A549 treated with DMSO at 1 μM for 4 hours (cell line): ENCODE data around the gene TP53I13. TPM values are rescaled to one million over a fixed set of nuclear protein-coding genes. Genes with fewer than 3 reads are reported as not detected.

ENCODE experiments used
- total RNA-seq: library from RNA; stranded (reverse); fragments of 200-300 nt; extraction: Qiagen RNA extraction; gene quantifications from 5 replicates; pipeline ENCODE4 v1.2.3, GENCODE V29; 2022; ENCODE audit warnings: low read depth

Gene TP53I13, protein sequence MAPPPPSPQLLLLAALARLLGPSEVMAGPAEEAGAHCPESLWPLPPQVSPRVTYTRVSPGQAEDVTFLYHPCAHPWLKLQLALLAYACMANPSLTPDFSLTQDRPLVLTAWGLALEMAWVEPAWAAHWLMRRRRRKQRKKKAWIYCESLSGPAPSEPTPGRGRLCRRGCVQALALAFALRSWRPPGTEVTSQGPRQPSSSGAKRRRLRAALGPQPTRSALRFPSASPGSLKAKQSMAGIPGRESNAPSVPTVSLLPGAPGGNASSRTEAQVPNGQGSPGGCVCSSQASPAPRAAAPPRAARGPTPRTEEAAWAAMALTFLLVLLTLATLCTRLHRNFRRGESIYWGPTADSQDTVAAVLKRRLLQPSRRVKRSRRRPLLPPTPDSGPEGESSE
- 63.7 to 90.1 TPM (median 80.9 TPM) in 5 replicates for total RNA-seq

DNA sequence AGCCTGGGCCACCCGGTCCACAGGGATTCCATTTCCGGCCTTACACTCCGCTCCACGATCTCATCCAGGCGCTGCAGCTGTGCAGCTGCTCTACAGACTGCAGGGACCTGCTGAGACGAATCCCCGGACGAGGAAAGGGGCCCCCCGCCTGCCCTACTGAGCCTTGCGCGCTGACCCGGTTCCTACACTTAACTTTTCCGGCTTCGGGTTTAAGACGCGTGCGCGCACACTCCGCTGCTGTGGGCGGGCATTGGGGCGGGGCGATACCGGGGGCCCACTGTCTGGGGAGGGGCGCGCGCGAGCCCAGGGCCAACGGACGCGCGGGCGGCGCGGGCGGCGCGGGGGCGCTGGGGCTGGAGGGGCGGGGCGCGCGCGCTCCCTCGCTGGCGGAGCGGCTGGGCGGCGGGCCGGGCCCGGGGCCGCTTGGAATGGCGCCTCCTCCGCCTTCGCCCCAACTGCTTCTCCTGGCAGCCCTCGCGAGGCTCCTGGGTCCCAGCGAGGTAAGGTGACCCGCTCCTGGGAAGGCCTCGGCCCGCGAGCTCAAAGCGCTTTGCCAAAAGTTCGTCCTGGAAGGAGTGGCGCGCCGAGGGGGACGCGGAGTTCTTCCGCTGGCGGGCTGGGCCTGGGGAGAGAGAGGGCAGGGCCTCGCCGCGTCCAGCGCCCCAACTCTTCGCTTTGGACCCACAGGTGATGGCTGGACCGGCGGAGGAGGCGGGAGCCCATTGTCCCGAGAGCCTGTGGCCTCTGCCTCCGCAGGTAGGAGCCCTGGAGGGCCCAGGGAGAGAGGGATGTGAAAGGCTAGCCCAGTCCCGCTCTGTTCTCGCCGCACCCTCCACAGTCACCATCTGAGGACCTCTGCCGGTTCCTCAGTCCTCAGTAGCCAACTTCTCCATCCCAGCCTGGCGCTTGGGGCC, at the start of gene TP53I13:
Gene TP53I13, plus strand, starts transcription at position 371 of the 914 bp plus-strand sequence. Its CDS starts 58 bp downstream, at position 429.

DNA sequence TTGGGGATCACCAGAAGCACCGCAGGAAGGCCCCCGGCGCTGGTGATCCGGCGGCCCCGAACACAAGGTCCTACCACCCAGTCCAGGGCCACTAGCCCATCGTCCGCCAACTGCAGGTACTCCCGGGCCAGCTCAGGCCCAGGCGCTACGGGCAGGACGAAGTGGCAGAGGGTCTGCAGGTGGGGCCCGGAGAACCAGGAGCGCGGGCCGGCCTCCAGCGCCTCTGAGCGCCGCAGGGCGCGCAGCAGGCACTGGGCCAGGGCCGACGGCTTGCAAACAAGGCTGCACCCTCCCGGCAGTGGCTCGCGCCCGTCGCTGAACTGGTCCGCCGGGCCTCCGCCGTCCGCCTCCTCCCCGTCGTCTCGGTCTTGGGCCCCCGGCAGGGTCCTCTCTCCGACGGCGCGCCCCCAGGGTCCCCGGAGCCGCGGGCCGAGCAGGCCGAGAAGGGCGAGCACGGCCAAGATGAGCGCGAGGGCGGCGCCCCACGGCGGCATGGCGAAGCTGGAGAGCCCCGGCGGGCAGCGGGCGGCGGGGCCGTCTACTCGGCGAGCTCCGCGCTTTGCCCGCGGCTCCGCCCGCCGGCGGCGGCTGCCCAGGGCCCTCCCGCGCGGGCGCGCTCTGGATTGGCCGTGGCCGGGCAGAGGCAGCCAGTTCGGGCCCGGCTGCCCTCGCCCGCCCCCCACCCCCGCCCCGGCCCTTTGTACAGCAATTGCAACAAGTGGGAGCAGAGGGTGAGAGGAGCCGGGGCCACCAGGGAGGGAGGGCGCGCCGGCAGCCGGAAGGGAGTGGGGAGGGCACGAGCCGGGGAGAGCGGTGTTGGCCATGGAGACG, 1.8 kb upstream of the TP53I13 start, which contains the start of gene ABHD15:
Gene ABHD15, minus strand, starts transcription at position 565 of the 831 bp plus-strand sequence. Its CDS starts 71 bp downstream, at position 494.

DNA sequence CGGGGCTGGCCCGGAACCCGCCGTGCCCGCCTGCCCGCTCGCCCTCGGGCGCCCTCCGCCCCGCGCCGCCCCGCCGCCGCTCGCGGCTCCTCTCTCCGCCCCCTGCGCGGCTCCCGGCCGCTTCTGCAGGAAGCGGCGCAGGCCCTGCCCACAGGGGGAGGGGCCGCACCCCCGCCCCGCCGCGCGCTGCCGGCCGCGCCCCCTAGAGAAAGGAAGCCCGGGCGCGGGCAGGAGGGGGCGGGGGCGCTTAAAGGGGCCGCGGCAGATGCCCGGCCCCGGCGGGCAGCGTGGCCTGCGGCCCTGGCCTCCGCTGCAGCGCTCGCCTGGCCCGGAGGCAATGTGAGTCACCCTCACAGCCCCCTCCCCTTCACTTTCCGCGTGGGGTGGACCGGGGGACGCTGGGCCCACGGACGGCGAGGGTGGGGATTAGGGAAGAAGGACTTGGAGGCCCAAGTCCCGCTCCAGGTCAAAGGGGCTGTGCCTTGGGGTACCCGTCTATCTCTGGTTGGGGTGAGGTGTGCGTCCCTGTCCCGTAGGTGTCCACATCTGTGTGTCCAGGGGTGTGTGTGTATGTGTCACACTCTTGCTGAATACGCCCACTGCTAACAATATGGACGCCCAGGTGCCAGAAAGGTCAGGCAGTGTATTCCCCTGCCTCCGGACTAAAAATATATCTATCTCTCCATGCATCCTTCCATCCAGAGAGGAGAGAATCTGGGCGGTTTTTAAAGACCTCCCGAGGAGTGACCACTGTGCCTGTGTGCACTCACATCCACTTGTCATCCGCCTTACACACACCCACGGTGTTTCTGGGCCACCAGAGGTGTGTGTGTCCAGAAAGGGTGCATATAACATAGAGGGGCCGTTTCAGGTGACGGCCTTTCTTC, 21.3 kb downstream of the TP53I13 start, which contains the start of gene GIT1:
Gene GIT1, minus strand, starts transcription at position 125 of the 887 bp plus-strand sequence. CDS start 270 bp downstream, outside the sequence.

DNA sequence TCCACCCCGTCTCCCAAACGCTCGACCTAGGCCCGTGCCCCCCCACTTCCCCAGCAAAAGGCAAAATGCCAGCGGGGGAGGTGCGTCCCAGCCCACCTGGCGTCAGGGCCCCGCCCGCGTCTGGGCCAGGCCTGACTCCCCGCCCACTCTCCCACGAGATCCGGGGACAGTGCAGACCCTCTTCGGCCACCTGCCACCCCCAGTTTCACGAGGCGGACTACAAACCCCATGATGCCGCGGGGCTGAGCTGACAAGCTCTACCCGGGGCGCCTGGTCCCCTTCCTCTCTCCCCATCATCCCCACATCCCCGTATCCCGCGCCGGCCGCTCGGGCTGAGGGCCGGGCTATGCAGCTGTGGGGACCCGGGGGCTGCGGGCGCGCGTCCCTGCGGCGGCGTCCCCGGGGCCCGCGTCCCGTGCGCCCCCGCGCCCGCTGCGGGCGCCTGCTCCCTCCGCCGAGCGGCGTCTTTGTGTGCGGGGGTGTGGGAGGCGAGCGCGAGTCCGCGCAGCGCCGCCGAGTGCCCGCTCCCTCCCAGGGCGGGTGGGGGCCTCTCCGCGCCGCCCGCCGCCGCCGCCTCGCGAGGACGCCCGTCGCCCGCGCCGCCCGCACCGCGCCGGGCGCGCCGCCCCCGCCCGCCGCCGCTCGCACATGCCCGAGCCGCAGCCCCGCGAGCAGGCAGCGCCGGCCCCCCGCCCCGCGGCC, 24.5 kb downstream of the TP53I13 start, which contains the start of gene ANKRD13B:
Gene ANKRD13B, plus strand, starts transcription at position 283 of the 702 bp plus-strand sequence. CDS start 490 bp downstream, outside the sequence.

Other genes starting within 250 kb of the TP53I13 start
- 18.4 to 33.4 TPM (median 28.7 TPM) in 5 replicates for gene TAOK1, start 178.3 kb upstream of the TP53I13 start, total RNA-seq
- 20.8 to 26.7 TPM (median 24.5 TPM) in 5 replicates for gene ABHD15, start 1.7 kb upstream of the TP53I13 start, total RNA-seq
- 57.7 to 77.4 TPM (median 67.2 TPM) in 5 replicates for gene GIT1, start 20.9 kb downstream of the TP53I13 start, total RNA-seq
- 17.4 to 28.7 TPM (median 26.4 TPM) in 5 replicates for gene ANKRD13B, start 24.4 kb downstream of the TP53I13 start, total RNA-seq
- 5.2 to 7.7 TPM (median 7.0 TPM) in 5 replicates for gene CORO6, start 54.2 kb downstream of the TP53I13 start, total RNA-seq